Measurements from ENCODE around the gene SGCB.
"Not testable (repeated sequence)": the region's sequence is repeated elsewhere in the genome, so short reads cannot be mapped to it uniquely, and the experiment has no call there.

SGCB gene, protein sequence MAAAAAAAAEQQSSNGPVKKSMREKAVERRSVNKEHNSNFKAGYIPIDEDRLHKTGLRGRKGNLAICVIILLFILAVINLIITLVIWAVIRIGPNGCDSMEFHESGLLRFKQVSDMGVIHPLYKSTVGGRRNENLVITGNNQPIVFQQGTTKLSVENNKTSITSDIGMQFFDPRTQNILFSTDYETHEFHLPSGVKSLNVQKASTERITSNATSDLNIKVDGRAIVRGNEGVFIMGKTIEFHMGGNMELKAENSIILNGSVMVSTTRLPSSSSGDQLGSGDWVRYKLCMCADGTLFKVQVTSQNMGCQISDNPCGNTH

DNA sequence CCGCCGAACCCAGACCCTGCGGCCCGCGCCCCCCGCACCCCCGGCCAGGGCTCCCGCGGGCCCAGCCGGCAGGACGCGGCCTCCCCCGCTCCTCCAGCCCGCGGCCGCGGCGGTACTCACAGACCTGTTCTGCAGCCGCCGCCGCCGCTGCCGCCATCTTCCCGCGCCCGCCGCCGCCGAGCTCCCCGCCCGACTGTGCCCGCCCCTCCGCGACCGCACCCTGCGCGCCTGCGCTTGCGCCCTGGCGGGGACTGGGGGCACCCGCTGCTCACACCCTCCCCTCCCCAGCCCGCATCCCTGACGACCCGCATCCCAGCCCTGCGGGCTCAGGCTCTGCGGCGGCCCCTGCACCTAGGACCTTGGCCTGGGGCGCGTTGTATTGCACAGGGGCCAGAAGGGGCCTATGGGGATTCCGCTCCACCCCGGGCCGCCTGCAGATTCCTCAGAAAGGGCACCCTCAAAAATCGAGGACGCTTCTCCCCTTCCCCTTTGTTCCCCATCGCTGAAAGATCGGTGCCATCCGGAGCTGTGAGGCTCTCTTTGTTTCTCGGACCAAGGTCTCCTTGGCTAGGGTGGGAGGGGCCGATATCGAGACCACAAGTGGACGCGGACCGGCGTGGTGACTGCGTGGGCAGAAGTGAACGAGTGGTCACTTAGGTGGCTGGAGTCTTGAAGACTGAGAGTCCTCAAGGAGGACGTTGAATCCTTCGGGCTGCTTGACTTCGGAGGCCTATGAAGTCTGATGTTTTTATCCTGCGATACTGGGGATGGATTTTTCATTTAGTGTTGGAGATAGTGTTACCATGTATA is at the start of gene SGCB:
SGCB (minus strand) TSS at position 197 of the 810 bp plus-strand sequence; CDS start at position 157, 40 bp downstream.
- in situ Hi-C loops (cut with HindIII; ENCODE audit: low sequenced_read_pairs): no loop called here

DNA sequence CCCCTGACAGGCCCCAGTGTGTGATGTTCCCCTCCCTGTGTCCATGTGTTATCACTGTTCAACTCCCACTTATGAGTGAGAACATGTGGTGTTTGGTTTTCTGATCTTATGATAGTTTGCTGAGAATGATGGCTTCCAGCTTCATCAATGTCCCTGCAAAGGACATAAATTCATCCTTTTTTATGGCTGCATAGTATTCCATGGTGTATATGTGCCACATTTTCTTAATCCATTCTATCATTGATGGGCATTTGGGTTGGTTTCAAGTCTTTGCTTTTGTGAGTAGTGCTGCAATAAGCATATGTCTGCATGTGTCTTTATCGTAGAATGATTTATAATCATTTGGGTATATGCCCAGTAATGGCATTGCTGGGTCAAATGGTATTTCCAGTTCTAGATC is 48.3 kb upstream of the SGCB start:
- in situ Hi-C loops (cut with HindIII; ENCODE audit: low sequenced_read_pairs): not testable (repeated sequence)

DNA sequence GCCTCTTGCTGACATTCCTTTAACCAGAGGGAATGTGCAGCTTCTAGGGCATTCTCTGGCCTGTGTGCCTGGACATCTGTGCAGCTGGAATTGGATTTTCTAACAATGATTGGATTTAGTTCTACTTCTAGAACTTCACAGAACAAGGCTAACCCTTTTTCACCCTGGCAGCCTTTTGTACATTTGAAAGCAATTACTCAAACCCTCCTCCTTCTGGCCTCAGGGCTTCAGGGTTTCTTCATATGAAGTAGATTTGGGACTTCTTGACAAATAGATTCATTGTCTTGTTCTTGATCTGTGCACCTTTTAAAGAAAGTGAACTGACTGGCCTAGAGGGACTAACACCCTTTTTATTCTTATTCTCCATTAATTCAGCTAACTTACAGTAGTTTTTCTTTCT is 43.1 kb upstream of the SGCB start:
- in situ Hi-C loops (cut with HindIII; ENCODE audit: low sequenced_read_pairs): no loop called here

DNA sequence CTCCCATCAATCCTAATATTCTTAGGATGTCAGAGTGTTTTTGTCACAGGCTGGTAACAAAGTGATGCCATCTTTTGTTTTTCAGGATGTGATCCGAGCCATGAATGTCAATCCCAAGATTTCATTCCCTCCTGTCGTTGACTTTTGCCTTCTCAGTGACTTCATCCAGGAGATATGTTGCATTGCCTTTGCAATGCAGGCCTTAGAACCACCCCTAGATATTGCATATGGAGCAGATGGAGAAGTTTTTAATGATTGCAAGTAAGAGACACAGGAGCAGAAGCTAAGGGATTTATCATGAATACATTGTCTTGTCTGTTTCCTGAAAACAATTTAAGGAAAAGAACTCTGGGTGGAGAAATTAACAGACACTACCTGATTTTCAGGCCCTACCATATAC is 41.6 kb upstream of the SGCB start:
- in situ Hi-C loops (cut with HindIII; ENCODE audit: low sequenced_read_pairs): no loop called here

DNA sequence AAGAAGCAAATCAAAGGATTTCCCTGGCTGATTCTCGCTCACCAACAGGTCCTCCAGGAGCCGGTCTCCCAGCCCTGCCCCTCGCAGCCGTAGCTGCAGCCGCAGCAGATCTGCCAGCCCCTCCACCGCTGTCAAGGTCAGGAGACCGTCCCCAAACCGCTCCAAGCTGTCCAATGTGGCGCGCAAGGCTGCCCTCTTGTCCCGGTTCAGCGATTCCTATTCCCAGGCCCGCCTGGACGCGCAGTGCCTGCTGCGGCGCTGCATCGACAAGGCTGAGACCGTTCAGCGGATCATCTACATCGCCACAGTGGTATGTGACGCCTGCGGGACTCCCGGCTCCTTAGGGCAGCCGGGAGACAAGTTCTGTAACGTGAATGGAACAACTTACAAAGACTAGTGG is 38.6 kb upstream of the SGCB start:
- in situ Hi-C loops (cut with HindIII; ENCODE audit: low sequenced_read_pairs): no loop called here

DNA sequence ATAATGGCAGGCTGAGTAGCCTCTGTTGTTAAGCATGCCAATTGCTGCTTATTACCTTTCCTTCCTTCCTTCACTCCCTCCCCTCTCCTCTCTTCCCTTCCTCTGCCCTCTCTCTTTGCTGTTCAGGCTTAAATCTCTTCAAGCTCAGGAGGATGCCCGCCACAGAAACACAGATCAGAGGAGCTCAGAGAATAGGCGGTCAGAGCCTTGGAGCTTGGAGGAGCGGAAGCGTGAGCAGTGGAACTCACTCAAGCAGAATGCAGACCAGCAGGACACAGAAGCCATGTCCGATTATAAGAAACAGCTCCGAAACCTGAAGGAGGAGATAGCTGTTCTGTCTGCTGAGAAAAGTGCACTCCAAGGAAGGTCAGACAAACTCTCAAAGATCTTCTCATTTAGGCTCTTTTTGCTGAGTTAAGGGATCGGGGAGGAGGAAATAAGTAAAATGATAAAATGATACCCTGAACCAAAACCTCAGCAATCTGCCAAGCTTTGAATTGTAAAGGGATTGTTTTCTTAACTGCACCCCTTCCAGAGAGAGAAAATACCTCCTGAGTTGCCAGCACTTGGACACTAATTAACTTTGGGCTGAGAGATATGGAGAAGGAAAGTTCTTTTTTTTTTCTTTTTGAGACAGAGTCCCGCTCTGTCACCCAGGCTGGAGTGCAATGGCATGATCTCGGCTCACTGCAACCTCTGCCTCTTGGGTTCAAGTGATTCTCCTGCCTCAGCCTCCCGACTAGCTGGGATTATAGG is 33.9 kb upstream of the SGCB start:
- in situ Hi-C loops (cut with HindIII; ENCODE audit: low sequenced_read_pairs): no loop called here

DNA sequence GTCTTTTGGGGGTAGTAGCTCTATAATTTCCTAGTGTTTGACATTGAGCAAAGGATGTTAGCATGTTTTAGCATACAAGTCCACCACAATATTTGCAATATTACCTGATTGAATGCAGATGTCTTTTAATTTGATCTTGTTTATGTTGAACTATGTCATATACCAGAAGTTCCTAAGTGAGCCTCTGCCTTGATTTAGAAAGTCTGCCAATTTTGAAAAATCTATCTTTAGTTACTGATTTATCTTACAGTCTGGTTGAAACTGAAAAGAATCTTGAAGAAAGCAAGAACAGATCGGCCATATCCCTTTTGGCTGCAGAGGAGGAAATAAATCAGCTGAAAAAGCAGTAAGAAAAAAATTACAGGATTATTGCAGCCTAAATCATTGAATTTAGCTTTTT is 31.5 kb upstream of the SGCB start:
- in situ Hi-C loops (cut with HindIII; ENCODE audit: low sequenced_read_pairs): no loop called here

DNA sequence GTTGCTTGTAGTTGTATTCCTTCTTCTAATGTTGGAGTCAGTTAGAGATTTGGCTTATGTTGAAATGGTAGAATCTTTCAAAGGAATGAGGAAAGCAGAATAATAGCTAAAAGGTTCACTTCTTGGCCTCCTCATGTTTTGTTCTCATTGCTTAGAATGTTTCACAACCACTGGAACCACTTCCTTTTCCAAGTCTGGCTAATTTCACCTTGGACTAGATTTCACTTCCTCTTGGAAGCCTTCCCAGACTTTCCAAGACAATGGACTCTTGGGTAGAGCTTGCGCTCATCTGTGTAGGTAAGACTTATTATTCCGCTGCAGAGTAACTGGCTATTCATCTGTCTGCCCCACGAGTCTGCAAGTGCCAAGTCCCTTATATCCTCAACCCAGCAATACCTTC is 21.3 kb upstream of the SGCB start:
- in situ Hi-C loops (cut with HindIII; ENCODE audit: low sequenced_read_pairs): no loop called here

DNA sequence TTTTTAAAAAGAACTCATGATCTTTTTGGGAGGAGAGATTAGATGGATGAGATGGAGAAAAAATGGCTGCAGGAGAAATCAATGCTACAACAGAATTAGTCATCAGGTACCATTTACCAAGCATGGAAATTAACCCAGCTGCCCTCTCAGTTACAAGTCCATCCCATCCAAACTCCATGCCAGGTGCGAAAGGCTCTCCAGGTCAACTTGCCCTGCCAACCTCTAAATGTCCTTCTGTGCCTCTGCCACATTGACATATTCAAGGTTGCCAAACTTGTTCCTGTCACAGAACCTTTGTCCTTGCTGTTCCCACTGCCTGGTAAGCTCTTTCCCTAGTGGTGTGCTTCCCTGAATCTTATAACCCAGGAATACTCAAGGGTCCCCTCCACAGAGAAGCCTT is 20.2 kb upstream of the SGCB start:
- in situ Hi-C loops (cut with HindIII; ENCODE audit: low sequenced_read_pairs): no loop called here

DNA sequence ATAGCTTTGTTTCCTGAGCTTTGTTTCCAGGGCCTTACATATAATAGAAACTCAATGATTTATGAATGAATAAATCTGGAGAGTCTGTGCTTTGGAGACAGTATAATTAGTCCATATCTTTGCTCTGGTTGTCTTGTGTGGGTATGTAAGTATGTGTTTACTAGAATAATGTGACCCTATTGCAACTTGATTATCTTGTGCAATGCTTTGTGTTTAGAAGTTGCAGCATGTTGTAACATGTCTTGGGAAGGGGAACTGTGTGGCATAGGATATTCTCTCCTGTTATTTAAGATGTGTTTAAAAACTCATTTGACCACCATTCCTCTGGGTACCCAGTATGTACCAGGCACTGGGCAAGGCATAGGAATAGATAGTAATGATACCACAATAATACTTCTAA is 19.1 kb upstream of the SGCB start:
- in situ Hi-C loops (cut with HindIII; ENCODE audit: low sequenced_read_pairs): no loop called here

DNA sequence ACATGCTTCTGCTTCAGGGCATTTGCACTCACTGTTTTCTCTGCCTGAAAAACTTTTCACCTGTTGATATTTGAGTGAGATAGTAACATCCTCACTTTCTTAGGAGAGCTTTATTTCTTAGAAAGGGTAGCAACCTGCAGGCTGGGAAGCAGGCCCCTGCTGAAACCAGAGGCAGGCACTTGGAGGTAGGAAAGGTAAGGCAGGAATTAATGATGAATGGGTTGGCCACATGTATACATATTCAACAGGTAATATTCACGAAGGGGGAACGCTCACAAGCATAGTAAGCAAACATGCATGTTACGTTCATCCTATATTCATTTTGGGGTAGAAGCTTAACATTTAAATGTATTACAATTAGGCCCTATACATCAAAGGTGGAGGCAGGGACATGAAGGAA is 16.2 kb upstream of the SGCB start:
- in situ Hi-C loops (cut with HindIII; ENCODE audit: low sequenced_read_pairs): no loop called here

DNA sequence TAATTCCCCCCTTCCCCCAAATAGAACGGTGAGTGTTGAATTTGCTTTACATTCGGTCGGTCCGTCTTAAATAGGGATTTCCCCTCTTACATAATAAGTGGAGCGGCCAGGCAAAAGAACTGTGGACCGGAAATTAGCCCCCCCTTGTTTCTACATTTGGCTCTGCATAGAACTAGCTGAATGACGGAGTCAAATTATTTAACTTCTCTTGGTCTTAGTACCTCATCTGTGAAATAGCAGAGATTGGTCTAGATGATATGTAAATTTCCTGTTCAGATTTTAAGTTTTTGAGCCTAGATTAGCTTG is 14.3 kb upstream of the SGCB start:
- in situ Hi-C loops (cut with HindIII; ENCODE audit: low sequenced_read_pairs): no loop called here

DNA sequence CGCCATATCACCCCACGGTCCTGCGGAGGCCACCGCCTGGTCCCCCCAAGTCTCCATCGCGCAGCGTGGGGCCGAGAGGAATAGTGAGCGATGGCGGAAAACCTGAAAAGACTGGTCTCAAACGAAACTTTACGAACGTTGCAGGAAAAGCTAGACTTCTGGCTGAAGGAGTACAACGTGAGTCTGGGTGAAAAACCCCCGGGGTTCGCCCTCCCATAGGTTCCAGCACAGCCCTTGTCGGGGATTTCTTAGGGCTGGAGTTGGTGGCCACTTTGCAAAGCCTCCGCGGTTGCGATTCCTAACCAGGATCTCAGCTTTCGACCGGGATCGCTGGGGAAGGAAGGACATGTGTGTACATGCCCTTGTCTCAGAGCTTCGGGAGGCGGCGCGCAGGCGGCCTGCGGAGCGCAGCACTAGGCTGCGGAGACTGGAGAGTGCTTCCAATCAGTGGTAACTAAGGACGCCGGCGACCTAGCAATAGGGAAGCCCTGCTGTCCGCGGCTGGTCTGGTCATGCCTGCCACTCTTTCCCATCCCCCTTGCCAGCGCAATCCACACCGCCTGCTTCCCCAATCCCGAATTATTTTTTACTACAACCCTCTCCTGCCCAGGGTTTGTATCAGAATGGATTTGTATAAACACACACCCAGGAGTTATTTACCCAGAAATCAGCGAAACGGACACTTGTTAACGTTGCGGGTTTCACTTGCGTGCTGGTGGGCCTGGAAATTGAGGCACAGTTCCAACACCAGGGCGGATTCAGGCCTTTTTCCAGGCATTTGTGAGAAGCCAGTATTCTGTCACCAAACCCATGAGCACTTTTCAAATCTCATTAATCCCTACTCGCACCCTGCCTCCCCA is 13.7 kb upstream of the SGCB start:
- in situ Hi-C loops (cut with HindIII; ENCODE audit: low sequenced_read_pairs): no loop called here

DNA sequence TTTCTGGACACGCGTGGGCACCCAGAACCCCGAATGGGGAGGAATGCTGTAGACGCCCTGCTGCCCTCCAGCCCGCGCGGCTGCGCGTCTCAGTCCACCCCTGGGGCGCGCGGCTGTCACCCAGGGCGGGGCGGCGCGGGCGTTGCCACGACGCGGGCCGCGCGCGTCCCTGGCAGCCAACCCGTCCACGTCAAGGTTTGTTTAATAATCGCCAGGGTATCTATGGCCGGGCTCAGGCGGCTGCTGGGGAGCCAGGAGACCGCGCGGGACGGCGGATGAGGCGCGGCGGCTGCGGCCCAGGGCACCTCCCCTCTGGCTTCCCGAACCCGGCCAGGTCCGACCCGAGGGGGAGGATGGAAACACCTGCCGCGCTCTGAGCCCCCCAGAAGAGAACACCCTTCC is 13.1 kb upstream of the SGCB start, which contains the start of gene SPATA18:
SPATA18 (plus strand) TSS at position 92 of the 402 bp plus-strand sequence. CDS start 401 bp downstream, outside the sequence.
- in situ Hi-C loops (cut with HindIII; ENCODE audit: low sequenced_read_pairs): no loop called here

DNA sequence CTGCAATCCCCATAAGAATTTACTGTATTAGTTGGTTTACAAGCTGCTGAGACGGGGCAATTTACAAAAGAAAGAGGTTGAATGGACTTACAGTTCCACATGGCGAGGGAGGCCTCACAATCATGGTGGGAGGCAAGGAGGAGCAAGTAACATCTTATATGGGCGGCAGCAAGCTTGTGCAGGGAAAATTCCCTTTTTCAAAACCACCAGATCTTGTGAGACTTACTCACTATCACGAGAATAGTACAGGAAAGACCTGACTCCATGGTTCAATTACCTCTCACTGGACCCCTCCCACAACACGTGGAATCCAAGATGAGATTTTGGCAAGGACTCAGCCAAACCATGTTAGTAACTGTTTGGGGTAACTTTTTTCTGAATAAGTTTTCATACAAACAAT is 11.2 kb upstream of the SGCB start:
- in situ Hi-C loops (cut with HindIII; ENCODE audit: low sequenced_read_pairs): no loop called here

DNA sequence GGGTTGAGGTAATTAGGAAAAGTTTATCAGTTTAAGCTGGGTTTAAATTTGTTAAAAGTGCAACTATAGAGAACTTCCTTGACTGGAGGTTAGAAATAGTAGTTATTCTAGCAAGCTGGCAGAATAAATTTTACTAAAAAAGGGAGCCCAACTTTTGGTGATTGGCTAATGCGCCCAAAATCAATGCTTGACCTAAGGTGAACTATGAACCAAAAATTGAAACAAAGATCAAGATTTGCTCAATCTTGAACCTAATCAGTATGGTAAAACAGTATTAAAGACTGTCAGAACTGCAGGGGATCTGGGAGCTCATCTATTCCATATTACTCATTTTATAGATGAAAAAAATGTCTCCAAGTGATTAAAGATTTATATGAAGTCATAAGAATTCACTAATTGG is 6.9 kb upstream of the SGCB start:
- in situ Hi-C loops (cut with HindIII; ENCODE audit: low sequenced_read_pairs): no loop called here

DNA sequence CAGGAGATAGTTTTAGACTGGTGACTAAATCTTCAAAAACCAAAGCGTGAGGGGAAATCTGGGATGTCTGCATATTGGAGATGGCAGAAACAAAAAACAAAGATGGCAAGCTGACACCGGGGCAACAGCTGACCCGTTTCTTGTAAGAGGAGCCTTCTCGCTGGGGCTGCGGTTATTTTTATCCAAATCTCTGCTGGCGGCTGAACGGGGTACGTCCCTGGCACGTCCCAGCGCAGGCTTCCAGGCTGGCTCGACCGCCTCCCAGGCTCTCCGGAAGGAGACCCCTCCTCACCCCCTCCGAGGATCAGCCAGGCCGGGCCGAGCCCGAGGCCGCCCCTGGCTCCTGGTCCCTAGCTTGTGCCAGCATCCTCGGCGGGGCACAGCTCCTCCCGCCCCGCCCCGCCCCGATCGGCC is 403 bp downstream of the SGCB start:
- in situ Hi-C loops (cut with HindIII; ENCODE audit: low sequenced_read_pairs): no loop called here

DNA sequence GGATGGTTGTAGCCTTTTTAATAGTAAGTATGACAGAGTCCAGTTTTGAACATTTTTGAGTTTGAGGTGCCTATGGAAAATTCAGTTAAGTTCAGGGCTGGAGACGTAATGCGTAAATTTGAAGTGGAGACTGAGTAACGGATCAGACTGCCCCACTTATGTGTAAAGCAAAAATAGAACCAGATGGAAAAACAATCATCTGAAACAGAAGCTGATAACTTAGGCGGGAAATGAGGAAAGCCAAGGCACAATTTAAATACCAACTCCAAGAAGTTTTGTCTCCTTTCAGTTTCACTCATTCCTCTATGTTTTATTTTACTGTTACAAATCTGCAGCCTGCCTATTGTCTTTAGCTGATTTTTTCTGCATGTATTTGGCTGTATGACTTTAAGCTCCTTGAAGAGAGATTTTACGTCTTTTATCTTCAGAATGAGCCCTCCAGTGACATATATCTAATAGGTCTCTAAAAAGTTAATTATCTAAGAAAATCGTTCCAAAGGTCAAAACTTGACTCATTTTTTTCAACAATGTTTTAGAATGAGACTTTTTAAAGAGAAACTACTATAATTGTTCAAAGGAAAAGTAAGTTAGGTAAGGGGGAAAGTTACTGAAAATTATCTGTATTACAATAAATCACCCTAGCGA is 1.1 kb downstream of the SGCB start:
- in situ Hi-C loops (cut with HindIII; ENCODE audit: low sequenced_read_pairs): no loop called here

DNA sequence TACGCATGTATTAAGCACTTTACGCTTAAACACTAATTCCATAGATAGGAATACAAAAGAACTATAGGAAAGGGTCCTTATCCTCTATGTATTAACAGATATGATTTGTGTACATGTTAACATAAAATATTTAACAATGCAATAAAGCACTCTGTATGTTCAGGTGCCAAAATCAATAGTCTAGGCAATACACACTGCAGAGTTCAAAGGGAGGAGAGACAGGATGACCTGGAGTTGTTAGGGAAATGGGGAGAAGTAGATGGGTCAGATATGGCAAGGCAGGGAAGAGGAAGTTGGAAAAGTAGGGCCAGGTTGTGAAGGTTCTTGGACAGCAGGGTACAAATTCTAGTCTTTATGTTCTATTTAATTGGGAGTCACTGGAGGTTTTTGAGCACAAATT is 2.9 kb downstream of the SGCB start:
- in situ Hi-C loops (cut with HindIII; ENCODE audit: low sequenced_read_pairs): no loop called here

DNA sequence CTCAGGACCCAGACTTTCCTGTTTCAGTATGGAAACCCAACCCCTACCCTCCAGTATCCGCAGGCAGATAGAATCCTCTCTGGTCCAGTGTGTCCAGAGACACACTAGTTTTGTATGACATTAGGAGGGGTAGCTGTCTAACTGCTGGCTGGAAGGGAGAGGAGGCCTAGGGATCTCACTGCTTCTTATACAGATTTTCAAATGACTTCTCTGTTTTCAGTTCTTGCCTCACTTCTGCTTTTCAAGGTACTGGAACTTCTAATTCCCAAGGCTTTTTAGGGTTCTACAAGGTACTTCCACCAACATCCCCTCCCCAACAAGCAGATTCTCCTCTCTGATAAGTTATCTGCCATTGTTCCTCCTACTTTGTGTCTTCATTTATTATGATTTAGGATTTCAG is 6.1 kb downstream of the SGCB start:
- in situ Hi-C loops (cut with HindIII; ENCODE audit: low sequenced_read_pairs): no loop called here

All from DLD1 (cell line).